IMR-90 (cell line): ENCODE measurements around the gene STEAP3. TPM values are rescaled to one million over a fixed set of nuclear protein-coding genes. Genes with fewer than 3 reads are reported as not detected.

Source experiments
- ATAC-seq: fragments of 200-7000 bp; cut with Tn5 transposase; 2 replicates; pipeline ENCODE4 v1.9.1; 2020; ENCODE audit warnings: low read depth, mild to moderate bottlenecking, moderate library complexity
- BruUV-seq: library from RNA; stranded (reverse); fragments of 400-500 nt; replicated peaks from 2 replicates; lab custom pipeline; 2021; lab: Mats Ljungman, UMichigan
- CTCF ChIA-PET: fragments of 300-600 bp; formaldehyde crosslinking; extraction: SDS; loops from one replicate; lab custom pipeline; 2021; ENCODE audit warnings: antibody characterized with exemption; lab: Yijun Ruan, JAX
- POLR2A ChIA-PET: fragments of 300-600 bp; sonication (Branson Sonifier 250); formaldehyde crosslinking; loops from one replicate; lab custom pipeline; 2022; ENCODE audit warnings: antibody characterized with exemption; ENCODE audit not compliant: unreplicated experiment; lab: Charles Lee
- DNase-seq: peaks from one replicate; pipeline ENCODE4 v3.0.0; 2013
- H2AFZ ChIP-seq: replicated peaks from 2 replicates; pipeline ENCODE3; 2013; ENCODE audit warnings: low read length, mild to moderate bottlenecking; ENCODE audit not compliant: poor library complexity
- H2AK5ac ChIP-seq: 2 replicates; pipeline ENCODE4 v1.6.1; 2013; ENCODE audit warnings: low read depth, low read length, inconsistent platforms
- H2AK9ac ChIP-seq: replicated peaks from 2 replicates; pipeline ENCODE3; 2013; ENCODE audit warnings: mild to moderate bottlenecking, low read depth, low read length, moderate library complexity; ENCODE audit not compliant: poor library complexity
- H2BK120ac ChIP-seq: 2 replicates; pipeline ENCODE4 v1.6.1; 2013; ENCODE audit warnings: low read depth, low read length, inconsistent platforms
- H2BK15ac ChIP-seq: 3 replicates; pipeline ENCODE4 v1.6.1; 2013; ENCODE audit warnings: low read depth, low read length, inconsistent platforms
- H2BK20ac ChIP-seq: 2 replicates; pipeline ENCODE4 v1.6.1; 2013; ENCODE audit warnings: low read depth, mild to moderate bottlenecking, inconsistent platforms, low read length, moderate library complexity
- H2BK5ac ChIP-seq: 2 replicates; pipeline ENCODE4 v1.6.1; 2013; ENCODE audit warnings: mild to moderate bottlenecking, low read depth, low read length, inconsistent platforms; ENCODE audit not compliant: poor library complexity, severe bottlenecking
- H3K14ac ChIP-seq: replicated peaks from 2 replicates; pipeline ENCODE4 v1.6.1; 2013; ENCODE audit warnings: low read depth, low read length, inconsistent platforms
- H3K18ac ChIP-seq: 2 replicates; pipeline ENCODE4 v1.6.1; 2013; ENCODE audit warnings: low read depth, low read length, control low read depth
- H3K23ac ChIP-seq: 2 replicates; pipeline ENCODE4 v1.6.1; 2013; ENCODE audit warnings: low read depth, low read length, inconsistent platforms
- H3K27ac ChIP-seq: 2 replicates; pipeline ENCODE4 v1.5.1; 2013; ENCODE audit warnings: mild to moderate bottlenecking, control low read depth, low read length; ENCODE audit not compliant: insufficient read depth
- H3K27me3 ChIP-seq: 2 replicates; pipeline ENCODE4 v1.6.1; 2013; ENCODE audit warnings: low read length; ENCODE audit not compliant: control insufficient read depth, insufficient read depth
- H3K36me3 ChIP-seq: 2 replicates; pipeline ENCODE4 v1.6.1; 2013; ENCODE audit warnings: low read length, mixed read lengths; ENCODE audit not compliant: control insufficient read depth, insufficient read depth
- H3K4ac ChIP-seq: 2 replicates; pipeline ENCODE4 v1.6.1; 2013; ENCODE audit warnings: low read depth, low read length, inconsistent platforms
- H3K4me1 ChIP-seq: 2 replicates; pipeline ENCODE4 v1.6.1; 2013; ENCODE audit warnings: low read length, mixed read lengths; ENCODE audit not compliant: control insufficient read depth, insufficient read depth
- H3K4me2 ChIP-seq: 2 replicates; pipeline ENCODE4 v1.6.1; 2013; ENCODE audit warnings: low read depth, mild to moderate bottlenecking, control low read depth, low read length, moderate library complexity
- H3K4me3 ChIP-seq: 2 replicates; pipeline ENCODE4 v1.5.1; 2013; ENCODE audit warnings: low read depth, mild to moderate bottlenecking, control low read depth, low read length, moderate library complexity; ENCODE audit not compliant: insufficient read depth
- H3K56ac ChIP-seq: 2 replicates; pipeline ENCODE4 v1.6.1; 2013; ENCODE audit warnings: low read length, inconsistent platforms; ENCODE audit not compliant: insufficient read depth; ENCODE audit errors: extremely low read depth
- H3K79me1 ChIP-seq, 2 experiments: 2 replicates each; pipeline ENCODE4 v1.6.1; 2013; ENCODE audit warnings: low read length in 2 of 2, inconsistent platforms in 1 of 2, low read depth in 1 of 2
- H3K9ac ChIP-seq: 2 replicates; pipeline ENCODE4 v1.6.1; 2013; ENCODE audit warnings: low read depth, low read length, control low read depth
- H3K9me1 ChIP-seq: 2 replicates; pipeline ENCODE4 v1.6.1; 2013; ENCODE audit warnings: low read length, inconsistent platforms; ENCODE audit not compliant: insufficient read depth
- H3K9me3 ChIP-seq: 2 replicates; pipeline ENCODE4 v1.6.1; 2013; ENCODE audit warnings: low read length; ENCODE audit not compliant: control insufficient read depth, insufficient read depth
- H4K20me1 ChIP-seq: 2 replicates; pipeline ENCODE4 v1.6.1; 2013; ENCODE audit warnings: low read length, inconsistent platforms; ENCODE audit not compliant: insufficient read depth
- H4K5ac ChIP-seq: 2 replicates; pipeline ENCODE4 v1.6.1; 2013; ENCODE audit warnings: mild to moderate bottlenecking, low read depth, low read length, control low read depth
- H4K8ac ChIP-seq, 2 experiments: 2 replicates each; pipeline ENCODE4 v1.6.1; 2013; ENCODE audit warnings: low read depth in 2 of 2, low read length in 2 of 2, control low read depth in 1 of 2, inconsistent platforms in 1 of 2
- H4K91ac ChIP-seq: 2 replicates; pipeline ENCODE4 v1.6.1; 2013; ENCODE audit warnings: low read depth, low read length, inconsistent platforms; ENCODE audit not compliant: insufficient read depth
- BHLHE40 ChIP-seq: fragments of 150-350 bp; IDR thresholded peaks from 2 replicates; pipeline ENCODE4 v1.6.1; 2016; ENCODE audit warnings: mild to moderate bottlenecking, low read depth, low read length
- CEBPB ChIP-seq: IDR thresholded peaks from 2 replicates; pipeline ENCODE4 v1.6.1; 2012; ENCODE audit warnings: low read depth, low read length, improper control_type of control experiment
- ELK1 ChIP-seq: fragments of 150-350 bp; IDR thresholded peaks from 2 replicates; pipeline ENCODE4 v1.6.1; 2016; ENCODE audit warnings: low read depth, mild to moderate bottlenecking, low read length, moderate library complexity, borderline replicate concordance
- SMC3 ChIP-seq: fragments of 150-350 bp; IDR thresholded peaks from 2 replicates; pipeline ENCODE4 v1.6.1; 2016; ENCODE audit warnings: low read depth, mild to moderate bottlenecking, antibody characterized with exemption, low read length, moderate library complexity
- WGBS, 2 experiments: methylation state at CpG; one replicate each; pipeline versions ENCODE4 v1.1.5 to v1.1.7; 2013; ENCODE audit warnings: missing lambda C conversion rate in 2 of 2; ENCODE audit not compliant: insufficient read length in 1 of 2; ENCODE audit errors: extremely low coverage in 2 of 2; 5-methylcytosine and 5-hydroxymethylcytosine counted together
- dilution Hi-C: fragments of 300-500 bp; cut with HindIII; formaldehyde crosslinking; loops from one replicate; pipeline ENCODE4 v1.14.3; 2018; ENCODE audit warnings: low sequenced_read_pairs; ENCODE audit not compliant: unreplicated experiment
- in situ Hi-C: fragments of 300-500 bp; cut with MboI; formaldehyde crosslinking; loops from 3 replicates; pipeline ENCODE4 v1.14.3; 2019; ENCODE audit warnings: low sequenced_read_pairs, inconsistent platforms, mixed read lengths
- intact Hi-C: fragments of 100-400 bp; cut with micrococcal nuclease; formaldehyde crosslinking; loops from 2 replicates; pipeline ENCODE4 v1.10.0; 2022
- polyA plus RNA-seq, 3 experiments: library from polyadenylated mRNA; depleted of rRNA; stranded (reverse); fragments of >200 nt; gene quantifications; 2 replicates each; pipeline ENCODE4 v1.2.3, GENCODE V29; 2012; ENCODE audit warnings: low replicate concordance in 1 of 3
- total RNA-seq: library from RNA; depleted of rRNA; stranded (reverse); fragments of >200 nt; gene quantifications from 2 replicates; pipeline ENCODE4 v1.2.3, GENCODE V29; 2012

The STEAP3 gene
- total and polyA plus RNA-seq, 2 of the 4 experiments (the other 2 are of a cell fraction), result 19.4 to 43.9 TPM

DNA sequence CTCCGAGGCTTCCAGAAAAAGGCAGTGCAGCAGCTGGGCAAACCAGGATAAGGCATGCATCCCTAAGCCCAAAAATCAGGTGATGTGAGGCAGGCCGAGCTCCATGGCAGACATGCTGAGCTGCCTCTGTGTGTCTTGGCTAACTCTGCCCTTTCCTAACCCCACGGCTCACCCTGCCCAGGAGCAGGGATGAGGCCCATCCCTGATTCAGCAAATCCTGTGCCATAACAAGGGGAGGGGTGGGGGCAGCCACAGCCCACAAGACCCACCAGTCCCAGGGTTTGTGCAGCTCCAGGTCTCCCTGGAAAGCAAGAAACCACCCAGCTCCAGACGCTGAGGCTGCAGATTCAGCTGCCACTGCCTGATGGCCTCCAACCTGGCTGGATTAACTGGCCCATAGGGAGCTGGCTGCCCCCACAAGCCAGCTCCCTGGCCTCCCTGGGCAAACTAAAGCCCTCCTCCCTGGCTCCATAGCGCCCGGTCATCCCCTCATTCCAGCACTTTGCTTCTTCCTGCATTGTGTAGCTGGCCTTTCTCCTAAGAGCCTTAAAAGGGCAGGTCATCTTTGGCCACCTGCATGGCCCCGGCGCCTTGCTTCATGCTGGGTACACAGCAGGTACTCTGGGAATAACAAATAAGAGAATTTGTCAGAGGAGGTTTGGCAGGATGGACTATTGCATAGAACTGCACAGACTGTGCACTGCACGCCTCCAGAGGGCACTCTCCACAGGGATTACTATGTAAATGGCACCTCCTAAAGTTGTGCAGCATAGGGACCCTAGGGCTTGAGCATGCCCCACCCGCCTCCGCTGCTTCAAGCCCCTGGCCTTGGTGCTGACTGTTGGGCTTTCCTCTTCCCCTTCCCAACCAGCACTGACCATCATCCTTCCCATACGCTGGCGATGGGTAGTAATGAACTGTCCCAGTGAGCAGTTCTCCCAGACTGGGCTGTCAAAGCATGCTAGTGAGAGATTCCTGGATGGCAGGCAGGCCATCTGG is 10.7 kb downstream of the STEAP3 start (continued):
- TF ChIP-seq ELK1 (no peak), SMC3 (peak; percentile 33)

GRCh38 chr2:119236796-119237195 is 13.2 kb downstream of the STEAP3 start:
- intact Hi-C loops (no loop called here), dilution Hi-C loops (no loop called here), in situ Hi-C loops (loop anchor here (25.0 kb wide), 1 partner anchor 1001 kb away; no protein-coding TSS in a partner anchor)
- H3K9me3 ChIP-seq, result no peaks in the 10 kb centered on the region
- H2BK5ac ChIP-seq, result no peak overlapping the region
- no peak overlapping the region for H4K5ac ChIP-seq
- POLR2A ChIA-PET, result no interaction called here
- H3K9me1 ChIP-seq, result peaks cover 28% of the 10 kb centered on the region
- H3K56ac ChIP-seq, result no peak overlapping the region
- H4K8ac ChIP-seq, result no peak overlapping the region
- no peak overlapping the region for H3K18ac ChIP-seq
- H2BK120ac ChIP-seq, result no peak overlapping the region
- no peak for TF ChIP-seq CEBPB
- no peak for TF ChIP-seq BHLHE40
- H3K4me1 ChIP-seq, result peaks cover 27% of the 10 kb centered on the region
- H3K79me1 ChIP-seq, result peaks cover 0 to 58% of the 10 kb centered on the region in 2 experiments; a peak in 2 of 4 replicates
- H3K27me3 ChIP-seq, result no peaks in the 10 kb centered on the region
- H3K4me3 ChIP-seq, result no peak overlapping the region
- no peak overlapping the region for H3K4ac ChIP-seq
- H3K4me2 ChIP-seq, result no peak overlapping the region
- DNase-seq, result no peak
- H2BK20ac ChIP-seq, result no peak overlapping the region
- H3K27ac ChIP-seq, result no peak overlapping the region
- peaks cover 4% of the 10 kb centered on the region for H4K20me1 ChIP-seq
- no peak overlapping the region for H2AK5ac ChIP-seq
- no peak overlapping the region for H2BK15ac ChIP-seq
- H2AFZ ChIP-seq, result no peak overlapping the region
- WGBS, 2 experiments, result no CpG with 5 or more reads among the region's 1 CpG
- H4K91ac ChIP-seq, result no peak overlapping the region
- no peak overlapping the region for H3K23ac ChIP-seq
- no peak overlapping the region for H3K9ac ChIP-seq
- CTCF ChIA-PET, result no interaction called here
- no TSS peak for BruUV-seq
- no peak overlapping the region for H2AK9ac ChIP-seq
- H3K14ac ChIP-seq, result no peak overlapping the region
- no peak for ATAC-seq
- no peaks in the 10 kb centered on the region for H3K36me3 ChIP-seq
